GM12878 (cell line): ENCODE data around the gene PRADC1. TPM values are rescaled to one million over a fixed set of nuclear protein-coding genes. Genes with fewer than 3 reads are reported as not detected.

Source experiments
- ATAC-seq: fragments of 200-7000 bp; cut with Tn5 transposase; 3 replicates; pipeline ENCODE4 v1.9.1; 2020; ENCODE audit warnings: mild to moderate bottlenecking, moderate library complexity
- BruUV-seq: library from RNA; stranded (reverse); fragments of 400-500 nt; replicated peaks from 2 replicates; lab custom pipeline; 2021; lab: Mats Ljungman, UMichigan
- CTCF ChIA-PET: fragments of 300-600 bp; sonication (Branson Sonifier 250); formaldehyde crosslinking; extraction: SDS; loops from one replicate; lab custom pipeline; 2021; ENCODE audit warnings: inconsistent platforms; lab: Yijun Ruan, JAX
- POLR2A ChIA-PET: fragments of 350-600 bp; formaldehyde crosslinking; extraction: SDS; loops from one replicate; lab custom pipeline; 2021; ENCODE audit warnings: inconsistent platforms; lab: Charles Lee
- RAD21 ChIA-PET: fragments of 300-600 bp; sonication (Branson Sonifier 250); formaldehyde crosslinking; loops from one replicate; lab custom pipeline; 2023; ENCODE audit warnings: antibody characterized with exemption; ENCODE audit not compliant: unreplicated experiment; lab: Charles Lee
- SMC1A ChIA-PET: fragments of 300-600 bp; sonication (Branson Sonifier 250); formaldehyde crosslinking; loops from one replicate; lab custom pipeline; 2023; ENCODE audit not compliant: unreplicated experiment, uncharacterized antibody; lab: Charles Lee
- DNase-seq: peaks from one replicate; pipeline ENCODE4 v3.0.0-alpha.2; 2011; ENCODE audit warnings: low read depth, low spot score
- FAIRE-seq: peaks from 3 replicates; lab custom pipeline; 2011; peaks lifted over from hg19 to GRCh38; lab: Jason Lieb, UNC
- H2AFZ ChIP-seq: 2 replicates; pipeline ENCODE4 v1.6.0; 2011; ENCODE audit warnings: low read depth, low read length, control low read depth; ENCODE audit not compliant: control insufficient read depth
- H3K27ac ChIP-seq: 2 replicates; pipeline ENCODE4 v1.5.1; 2011; ENCODE audit warnings: control low read depth; ENCODE audit not compliant: control insufficient read depth, insufficient read depth
- H3K27me3 ChIP-seq, 2 experiments: replicated peaks in 1 of 2; 2 replicates each; pipeline versions ENCODE4 v1.6.0 to v1.6.1; 2011; ENCODE audit warnings: low read length in 1 of 2; ENCODE audit not compliant: control insufficient read depth in 2 of 2, insufficient read depth in 2 of 2
- H3K36me3 ChIP-seq, 2 experiments: 2 replicates each; pipeline ENCODE4 v1.5.1; 2011; ENCODE audit warnings: low read length in 1 of 2; ENCODE audit not compliant: control insufficient read depth in 2 of 2, insufficient read depth in 2 of 2
- H3K4me1 ChIP-seq: 2 replicates; pipeline ENCODE4 v1.6.1; 2011; ENCODE audit warnings: mild to moderate bottlenecking, low read length, moderate library complexity, mixed read lengths; ENCODE audit not compliant: control insufficient read depth, insufficient read depth
- H3K4me2 ChIP-seq: 2 replicates; pipeline ENCODE4 v1.6.0; 2011; ENCODE audit warnings: control low read depth; ENCODE audit not compliant: control insufficient read depth, insufficient read depth
- H3K4me3 ChIP-seq: fragments of 200-600 bp; sonication (generic); 2 replicates; pipeline ENCODE4 v1.5.1; 2016
- H3K79me2 ChIP-seq: 2 replicates; pipeline ENCODE4 v1.6.0; 2011; ENCODE audit warnings: low read length; ENCODE audit not compliant: control insufficient read depth, insufficient read depth
- H3K9ac ChIP-seq: 2 replicates; pipeline ENCODE4 v1.8.0; 2011; ENCODE audit warnings: low read length, control low read depth, mixed read lengths; ENCODE audit not compliant: control insufficient read depth, insufficient read depth
- H3K9me3 ChIP-seq: replicated peaks from 3 replicates; pipeline ENCODE4 v1.5.1; 2011; ENCODE audit warnings: mild to moderate bottlenecking, low read length; ENCODE audit not compliant: control insufficient read depth, insufficient read depth
- H4K20me1 ChIP-seq: 2 replicates; pipeline ENCODE4 v1.6.0; 2011; ENCODE audit not compliant: control insufficient read depth, insufficient read depth
- ASH2L ChIP-seq: fragments of 300-600, 200-600 bp; sonication (generic); IDR thresholded peaks from 2 replicates; pipeline ENCODE4 v1.6.1; 2017; ENCODE audit warnings: low read depth, mild to moderate bottlenecking, borderline replicate concordance
- DPF2 ChIP-seq: fragments of 450-650 bp; IDR thresholded peaks from 2 replicates; pipeline ENCODE4 v1.6.1; 2017; ENCODE audit warnings: mild to moderate bottlenecking
- EGR1 ChIP-seq, 2 experiments: IDR thresholded peaks; 1 replicate in 1 of 2; 2 replicates in 1 of 2; pipeline ENCODE4 v1.6.1; 2011 to 2012; ENCODE audit warnings: low read depth in 2 of 2, low read length in 2 of 2, borderline replicate concordance in 1 of 2, mild to moderate bottlenecking in 1 of 2, moderate library complexity in 1 of 2
- GABPA ChIP-seq: IDR thresholded peaks from 2 replicates; pipeline ENCODE4 v1.6.1; 2014; ENCODE audit warnings: antibody characterized with exemption, low read depth, mild to moderate bottlenecking, inconsistent platforms
- HDAC6 ChIP-seq: fragments of 200-600 bp; sonication (generic); IDR thresholded peaks from one replicate; pipeline ENCODE4 v1.8.0; 2017; ENCODE audit warnings: antibody characterized with exemption; ENCODE audit not compliant: unreplicated experiment
- MEF2A ChIP-seq: IDR thresholded peaks from 2 replicates; pipeline ENCODE4 v1.6.1; 2011; ENCODE audit warnings: low read depth, mild to moderate bottlenecking, low read length, moderate library complexity; ENCODE audit not compliant: insufficient read depth
- NFYA ChIP-seq: IDR thresholded peaks from 2 replicates; pipeline ENCODE4 v1.6.1; 2011; ENCODE audit warnings: low read depth, mild to moderate bottlenecking, low read length, improper control_type of control experiment, borderline replicate concordance
- ZBTB11 ChIP-seq: fragments of 450-650 bp; formaldehyde crosslinking; IDR thresholded peaks from 2 replicates; pipeline ENCODE4 v1.5.0; 2022; ENCODE audit warnings: mild to moderate bottlenecking, missing genetic modification characterization
- WGBS: methylation state at CpG from one replicate; pipeline ENCODE4 v1.1.6; 2016; ENCODE audit warnings: low lambda C conversion rate; ENCODE audit not compliant: insufficient replicate concordance, insufficient coverage; ENCODE audit errors: missing lambda C conversion rate; 5-methylcytosine and 5-hydroxymethylcytosine counted together
- in situ Hi-C: fragments of 300-500 bp; cut with MboI; formaldehyde crosslinking; loops from 9 replicates; pipeline ENCODE4 v1.14.3; 2018; ENCODE audit warnings: mixed read lengths
- intact Hi-C: fragments of 100-400 bp; cut with micrococcal nuclease; formaldehyde crosslinking; loops from one replicate; pipeline ENCODE4 v1.14.2; 2022; ENCODE audit not compliant: unreplicated experiment
- polyA plus RNA-seq, 11 experiments: library from polyadenylated mRNA; depleted of rRNA in 4 of 11; unstranded in 6 of 11; stranded (reverse) in 5 of 11; fragments of >200 nt; fragmentation: Nextera tagmentation in 4 of 11; fragmentation: Illumina TruSeq in 1 of 11; extraction: Ambion mirVana in 4 of 11; extraction: Trizol in 1 of 11; gene quantifications; 1 replicate in 1 of 11; 2 replicates in 10 of 11; pipeline versions ENCODE4 v1.2.1 to v1.2.3, GENCODE V29; 2011 to 2016; ENCODE audit warnings: inconsistent platforms in 2 of 11, missing spikeins in 2 of 11, low read depth in 1 of 11
- total RNA-seq, 4 experiments: library from RNA; depleted of rRNA in 3 of 4; stranded (reverse); fragments of >200 nt in 3 of 4; fragmentation: Illumina TruSeq in 1 of 4; extraction: Trizol in 1 of 4; gene quantifications; 2 replicates each; pipeline versions ENCODE4 v1.2.1 to v1.2.3, GENCODE V29; 2013 to 2021
- TF ChIP-seq, protein P1 (sequence below): IDR thresholded peaks from 2 replicates; pipeline ENCODE4 v1.6.1; 2012; ENCODE audit warnings: improper control_type of control experiment, low read depth, low read length; ENCODE audit not compliant: insufficient replicate concordance
- TF ChIP-seq, protein P2 (sequence below): fragments of 450-650 bp; IDR thresholded peaks from 2 replicates; pipeline ENCODE4 v1.6.1; 2017; ENCODE audit warnings: mild to moderate bottlenecking, moderate library complexity

The PRADC1 gene
- total and polyA plus RNA-seq, 10 of the 15 experiments (the other 5 are each of a cell fraction or from before 2014, with no cell fraction given), result 3.7 to 39.0 (median 13.8) TPM

DNA sequence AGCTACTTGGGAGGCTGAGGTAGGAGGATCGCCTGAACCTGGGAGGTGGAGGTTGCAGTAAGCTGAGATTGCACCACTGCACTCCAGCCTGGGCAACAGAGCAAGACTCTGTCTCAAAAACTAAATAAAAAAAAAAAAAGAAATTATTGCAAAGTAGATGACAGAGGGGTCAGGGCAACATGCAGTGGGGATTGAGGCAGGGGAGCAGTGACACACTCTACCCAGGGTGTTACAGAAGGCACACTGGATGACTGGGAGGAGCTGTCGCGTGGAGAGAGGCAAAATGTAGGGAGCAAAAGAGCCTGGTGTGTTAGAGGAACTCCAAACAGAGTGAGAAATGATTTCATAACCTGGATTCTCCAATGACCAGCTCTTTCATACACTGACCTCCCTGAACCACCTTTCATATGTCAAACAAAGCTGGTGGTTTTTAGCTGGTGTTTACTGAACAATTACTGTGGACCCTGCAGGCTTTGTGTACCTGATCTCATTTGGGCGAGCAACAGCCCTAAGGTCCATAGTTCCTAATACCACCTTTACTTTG, 29.1 kb upstream of the PRADC1 start:
- intact Hi-C loops, result no loop called here
- TF ChIP-seq ASH2L, result no peak
- TF ChIP-seq EGR1 (IDR thresholded peaks at IDR 0.05; ENCODE audit: borderline replicate concordance in 1 of 2, low read depth in 2 of 2, low read length in 2 of 2), result no peak
- TF ChIP-seq DPF2, result no peak
- no peak for TF ChIP-seq HDAC6
- TF ChIP-seq, protein P1, sequence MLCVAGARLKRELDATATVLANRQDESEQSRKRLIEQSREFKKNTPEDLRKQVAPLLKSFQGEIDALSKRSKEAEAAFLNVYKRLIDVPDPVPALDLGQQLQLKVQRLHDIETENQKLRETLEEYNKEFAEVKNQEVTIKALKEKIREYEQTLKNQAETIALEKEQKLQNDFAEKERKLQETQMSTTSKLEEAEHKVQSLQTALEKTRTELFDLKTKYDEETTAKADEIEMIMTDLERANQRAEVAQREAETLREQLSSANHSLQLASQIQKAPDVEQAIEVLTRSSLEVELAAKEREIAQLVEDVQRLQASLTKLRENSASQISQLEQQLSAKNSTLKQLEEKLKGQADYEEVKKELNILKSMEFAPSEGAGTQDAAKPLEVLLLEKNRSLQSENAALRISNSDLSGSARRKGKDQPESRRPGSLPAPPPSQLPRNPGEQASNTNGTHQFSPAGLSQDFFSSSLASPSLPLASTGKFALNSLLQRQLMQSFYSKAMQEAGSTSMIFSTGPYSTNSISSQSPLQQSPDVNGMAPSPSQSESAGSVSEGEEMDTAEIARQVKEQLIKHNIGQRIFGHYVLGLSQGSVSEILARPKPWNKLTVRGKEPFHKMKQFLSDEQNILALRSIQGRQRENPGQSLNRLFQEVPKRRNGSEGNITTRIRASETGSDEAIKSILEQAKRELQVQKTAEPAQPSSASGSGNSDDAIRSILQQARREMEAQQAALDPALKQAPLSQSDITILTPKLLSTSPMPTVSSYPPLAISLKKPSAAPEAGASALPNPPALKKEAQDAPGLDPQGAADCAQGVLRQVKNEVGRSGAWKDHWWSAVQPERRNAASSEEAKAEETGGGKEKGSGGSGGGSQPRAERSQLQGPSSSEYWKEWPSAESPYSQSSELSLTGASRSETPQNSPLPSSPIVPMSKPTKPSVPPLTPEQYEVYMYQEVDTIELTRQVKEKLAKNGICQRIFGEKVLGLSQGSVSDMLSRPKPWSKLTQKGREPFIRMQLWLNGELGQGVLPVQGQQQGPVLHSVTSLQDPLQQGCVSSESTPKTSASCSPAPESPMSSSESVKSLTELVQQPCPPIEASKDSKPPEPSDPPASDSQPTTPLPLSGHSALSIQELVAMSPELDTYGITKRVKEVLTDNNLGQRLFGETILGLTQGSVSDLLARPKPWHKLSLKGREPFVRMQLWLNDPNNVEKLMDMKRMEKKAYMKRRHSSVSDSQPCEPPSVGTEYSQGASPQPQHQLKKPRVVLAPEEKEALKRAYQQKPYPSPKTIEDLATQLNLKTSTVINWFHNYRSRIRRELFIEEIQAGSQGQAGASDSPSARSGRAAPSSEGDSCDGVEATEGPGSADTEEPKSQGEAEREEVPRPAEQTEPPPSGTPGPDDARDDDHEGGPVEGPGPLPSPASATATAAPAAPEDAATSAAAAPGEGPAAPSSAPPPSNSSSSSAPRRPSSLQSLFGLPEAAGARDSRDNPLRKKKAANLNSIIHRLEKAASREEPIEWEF, result no peak
- TF ChIP-seq GABPA, result no peak
- TF ChIP-seq MEF2A, result no peak
- TF ChIP-seq, protein P2, sequence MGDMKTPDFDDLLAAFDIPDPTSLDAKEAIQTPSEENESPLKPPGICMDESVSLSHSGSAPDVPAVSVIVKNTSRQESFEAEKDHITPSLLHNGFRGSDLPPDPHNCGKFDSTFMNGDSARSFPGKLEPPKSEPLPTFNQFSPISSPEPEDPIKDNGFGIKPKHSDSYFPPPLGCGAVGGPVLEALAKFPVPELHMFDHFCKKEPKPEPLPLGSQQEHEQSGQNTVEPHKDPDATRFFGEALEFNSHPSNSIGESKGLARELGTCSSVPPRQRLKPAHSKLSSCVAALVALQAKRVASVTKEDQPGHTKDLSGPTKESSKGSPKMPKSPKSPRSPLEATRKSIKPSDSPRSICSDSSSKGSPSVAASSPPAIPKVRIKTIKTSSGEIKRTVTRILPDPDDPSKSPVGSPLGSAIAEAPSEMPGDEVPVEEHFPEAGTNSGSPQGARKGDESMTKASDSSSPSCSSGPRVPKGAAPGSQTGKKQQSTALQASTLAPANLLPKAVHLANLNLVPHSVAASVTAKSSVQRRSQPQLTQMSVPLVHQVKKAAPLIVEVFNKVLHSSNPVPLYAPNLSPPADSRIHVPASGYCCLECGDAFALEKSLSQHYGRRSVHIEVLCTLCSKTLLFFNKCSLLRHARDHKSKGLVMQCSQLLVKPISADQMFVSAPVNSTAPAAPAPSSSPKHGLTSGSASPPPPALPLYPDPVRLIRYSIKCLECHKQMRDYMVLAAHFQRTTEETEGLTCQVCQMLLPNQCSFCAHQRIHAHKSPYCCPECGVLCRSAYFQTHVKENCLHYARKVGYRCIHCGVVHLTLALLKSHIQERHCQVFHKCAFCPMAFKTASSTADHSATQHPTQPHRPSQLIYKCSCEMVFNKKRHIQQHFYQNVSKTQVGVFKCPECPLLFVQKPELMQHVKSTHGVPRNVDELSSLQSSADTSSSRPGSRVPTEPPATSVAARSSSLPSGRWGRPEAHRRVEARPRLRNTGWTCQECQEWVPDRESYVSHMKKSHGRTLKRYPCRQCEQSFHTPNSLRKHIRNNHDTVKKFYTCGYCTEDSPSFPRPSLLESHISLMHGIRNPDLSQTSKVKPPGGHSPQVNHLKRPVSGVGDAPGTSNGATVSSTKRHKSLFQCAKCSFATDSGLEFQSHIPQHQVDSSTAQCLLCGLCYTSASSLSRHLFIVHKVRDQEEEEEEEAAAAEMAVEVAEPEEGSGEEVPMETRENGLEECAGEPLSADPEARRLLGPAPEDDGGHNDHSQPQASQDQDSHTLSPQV, result no peak
- no peak for TF ChIP-seq ZBTB11 (CRISPR knock-in tag)
- TF ChIP-seq NFYA, result no peak

More for the DNA sequence above, 29.1 kb upstream of the PRADC1 start:
- no peaks in the 10 kb centered on the region for H3K79me2 ChIP-seq
- H3K4me1 ChIP-seq, result no peaks in the 10 kb centered on the region
- ATAC-seq (no peak), FAIRE-seq (no peak), DNase-seq (no peak)
- no peaks in the 10 kb centered on the region for H3K27me3 ChIP-seq
- H3K4me2 ChIP-seq, result no peak overlapping the region
- CTCF ChIA-PET, result interaction anchor here (1.1 to 1.4 kb wide), 2 partner anchors 28 to 50 kb away, joined by 3 to 6 read pairs; no protein-coding TSS in a partner anchor
- POLR2A ChIA-PET, result no interaction called here
- H3K9me3 ChIP-seq, result no peaks in the 10 kb centered on the region
- no peak overlapping the region for H3K9ac ChIP-seq
- H3K4me3 ChIP-seq, result no peak overlapping the region
- H3K27ac ChIP-seq, result no peak overlapping the region
- H3K36me3 ChIP-seq, result peaks cover 13 to 22% of the 10 kb centered on the region in 2 experiments; a peak in 3 of 4 replicates
- in situ Hi-C loops, result no loop called here
- no TSS peak for BruUV-seq
- SMC1A ChIA-PET, result no interaction called here
- RAD21 ChIA-PET, result no interaction called here
- 98% methylated on average over 4 of the region's 4 CpGs for WGBS
- H2AFZ ChIP-seq, result no peak overlapping the region
- H4K20me1 ChIP-seq, result no peaks in the 10 kb centered on the region; the same call in 1 of the 2 replicates
